ENCODE results near the gene TIAM2. TPM values are rescaled to one million over a fixed set of nuclear protein-coding genes. Genes with fewer than 3 reads are reported as not detected.

TIAM2 gene
- total RNA-seq, 3 donors from 2014 or later (not counting 1 experiment from before 2014, with no cell fraction given): 6.5 to 11.1 (median 8.7) TPM

DNA sequence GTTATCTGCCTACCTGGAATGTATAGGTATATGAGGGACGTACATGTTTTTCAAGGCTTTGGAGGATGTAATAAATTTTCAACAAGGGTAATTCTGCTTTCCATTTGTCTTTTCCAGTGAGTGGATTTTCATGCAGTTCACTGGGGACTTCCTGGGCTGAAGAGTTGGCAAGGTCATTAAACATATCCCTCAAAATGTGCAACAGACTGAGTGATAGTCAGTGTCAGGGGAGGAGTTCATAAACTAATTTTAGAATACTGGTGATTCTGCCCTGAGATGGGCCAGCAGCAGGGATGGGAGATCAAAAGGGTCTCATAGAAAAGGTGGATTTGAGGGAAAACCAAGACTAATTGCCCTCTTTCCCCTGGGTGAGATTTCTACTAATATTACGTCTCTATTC, 146.4 kb downstream of the TIAM2 start:
- WGBS (ENCODE audit: insufficient coverage): 100% methylated on average over 2 of the region's 2 CpGs
- H3K4me1 ChIP-seq (ENCODE audit: control insufficient read depth, insufficient read depth, low read length): peaks cover 11% of the 10 kb centered on the region
- H3K4me1 Mint-ChIP-seq: peaks cover 15 to 16% of the 10 kb centered on the region in 2 donors

DNA sequence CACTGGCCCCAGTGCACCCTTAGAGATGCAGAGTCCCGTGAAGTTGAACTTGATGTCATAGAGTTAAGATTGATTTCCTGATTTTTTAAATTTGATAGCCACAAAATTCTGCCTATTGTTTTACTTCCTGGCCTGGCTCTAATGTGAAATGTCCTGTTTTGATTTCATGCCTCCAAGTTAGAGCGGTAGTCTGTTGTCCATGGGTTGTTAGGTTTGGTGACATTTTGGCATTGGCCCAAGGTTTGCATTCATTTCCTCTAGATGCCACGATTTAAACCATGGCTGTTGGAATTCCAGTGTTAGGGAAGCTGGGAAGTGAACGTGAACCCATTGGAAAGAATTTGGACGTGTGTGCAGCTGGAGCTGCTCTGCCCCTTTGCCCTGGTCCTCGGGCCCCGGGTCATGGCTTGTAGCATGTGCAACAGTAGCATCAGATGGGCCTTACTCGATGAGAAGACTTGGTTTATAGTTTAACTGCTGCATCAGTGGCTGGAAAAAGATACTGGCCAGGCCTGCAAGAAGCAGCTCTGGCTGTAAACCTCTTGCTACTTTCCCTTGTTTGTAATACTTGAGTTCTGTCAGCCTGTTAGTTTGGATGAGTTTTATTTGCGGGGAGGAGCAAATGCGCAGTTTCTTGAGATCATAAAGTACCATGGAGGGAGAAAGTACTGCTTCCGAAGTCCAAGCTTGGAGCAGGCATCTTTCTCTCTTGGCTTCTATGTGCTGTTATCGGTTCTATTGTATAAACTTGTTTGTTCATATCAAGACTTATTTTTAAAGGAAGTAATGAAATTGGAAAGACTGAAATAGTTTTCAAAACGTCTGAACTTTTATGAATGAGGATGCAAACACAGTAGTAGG, 147.3 kb downstream of the TIAM2 start:
- peak overlapping the region; percentile 84 to 94 for H3K27ac Mint-ChIP-seq
- Histone ChIP-seq H3K36me3 (ENCODE audit: control insufficient read depth, insufficient read depth, low read length) (no peaks in the 10 kb centered on the region), H3K4me3 (ENCODE audit: low read length) (no peak overlapping the region), H3K27ac (ENCODE audit: low read length) (peak overlapping the region; percentile 67), H3K4me1 (ENCODE audit: control insufficient read depth, insufficient read depth, low read length) (peaks cover 11% of the 10 kb centered on the region), H3K27me3 (ENCODE audit: control insufficient read depth, insufficient read depth, low read length) (no peaks in the 10 kb centered on the region), H3K9me3 (ENCODE audit: control insufficient read depth, insufficient read depth, low read length) (no peaks in the 10 kb centered on the region)
- peaks cover 15 to 16% of the 10 kb centered on the region in 2 donors for H3K4me1 Mint-ChIP-seq
- no peaks in the 10 kb centered on the region for H3K36me3 Mint-ChIP-seq
- TF ChIP-seq, protein P1, sequence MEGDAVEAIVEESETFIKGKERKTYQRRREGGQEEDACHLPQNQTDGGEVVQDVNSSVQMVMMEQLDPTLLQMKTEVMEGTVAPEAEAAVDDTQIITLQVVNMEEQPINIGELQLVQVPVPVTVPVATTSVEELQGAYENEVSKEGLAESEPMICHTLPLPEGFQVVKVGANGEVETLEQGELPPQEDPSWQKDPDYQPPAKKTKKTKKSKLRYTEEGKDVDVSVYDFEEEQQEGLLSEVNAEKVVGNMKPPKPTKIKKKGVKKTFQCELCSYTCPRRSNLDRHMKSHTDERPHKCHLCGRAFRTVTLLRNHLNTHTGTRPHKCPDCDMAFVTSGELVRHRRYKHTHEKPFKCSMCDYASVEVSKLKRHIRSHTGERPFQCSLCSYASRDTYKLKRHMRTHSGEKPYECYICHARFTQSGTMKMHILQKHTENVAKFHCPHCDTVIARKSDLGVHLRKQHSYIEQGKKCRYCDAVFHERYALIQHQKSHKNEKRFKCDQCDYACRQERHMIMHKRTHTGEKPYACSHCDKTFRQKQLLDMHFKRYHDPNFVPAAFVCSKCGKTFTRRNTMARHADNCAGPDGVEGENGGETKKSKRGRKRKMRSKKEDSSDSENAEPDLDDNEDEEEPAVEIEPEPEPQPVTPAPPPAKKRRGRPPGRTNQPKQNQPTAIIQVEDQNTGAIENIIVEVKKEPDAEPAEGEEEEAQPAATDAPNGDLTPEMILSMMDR (IDR thresholded peaks at IDR 0.05): no peak
- peak in 1 of 2 donors; percentile 6 for DNase-seq
- no peaks in the 10 kb centered on the region for H3K27me3 Mint-ChIP-seq (ENCODE audit: low read depth in 2 of 2)
- intact Hi-C loops (cut with micrococcal nuclease): no loop called here
- 85% methylated on average over 13 of the region's 13 CpGs for WGBS (ENCODE audit: insufficient coverage)
- no peaks in the 10 kb centered on the region for H3K9me3 Mint-ChIP-seq
- ATAC-seq: no peak
- H3K4me3 Mint-ChIP-seq: peak overlapping the region; percentile 73

More for the DNA sequence above, 146.4 kb downstream of the TIAM2 start:
- Mint-ChIP-seq H3K36me3 (no peaks in the 10 kb centered on the region), H3K27me3 (ENCODE audit: low read depth in 2 of 2) (no peaks in the 10 kb centered on the region), H3K27ac (peak overlapping the region in 1 of 2 donors; percentile 94), H3K4me3 (no peak overlapping the region), H3K9me3 (no peaks in the 10 kb centered on the region)
- Histone ChIP-seq H3K36me3 (ENCODE audit: control insufficient read depth, insufficient read depth, low read length) (no peaks in the 10 kb centered on the region), H3K9me3 (ENCODE audit: control insufficient read depth, insufficient read depth, low read length) (no peaks in the 10 kb centered on the region), H3K4me3 (ENCODE audit: low read length) (no peak overlapping the region), H3K27ac (ENCODE audit: low read length) (no peak overlapping the region), H3K27me3 (ENCODE audit: control insufficient read depth, insufficient read depth, low read length) (no peaks in the 10 kb centered on the region)
- DNase-seq (no peak), ATAC-seq (no peak)
- intact Hi-C loops (cut with micrococcal nuclease): no loop called here
- TF ChIP-seq, protein P1 (IDR thresholded peaks at IDR 0.05): no peak

DNA sequence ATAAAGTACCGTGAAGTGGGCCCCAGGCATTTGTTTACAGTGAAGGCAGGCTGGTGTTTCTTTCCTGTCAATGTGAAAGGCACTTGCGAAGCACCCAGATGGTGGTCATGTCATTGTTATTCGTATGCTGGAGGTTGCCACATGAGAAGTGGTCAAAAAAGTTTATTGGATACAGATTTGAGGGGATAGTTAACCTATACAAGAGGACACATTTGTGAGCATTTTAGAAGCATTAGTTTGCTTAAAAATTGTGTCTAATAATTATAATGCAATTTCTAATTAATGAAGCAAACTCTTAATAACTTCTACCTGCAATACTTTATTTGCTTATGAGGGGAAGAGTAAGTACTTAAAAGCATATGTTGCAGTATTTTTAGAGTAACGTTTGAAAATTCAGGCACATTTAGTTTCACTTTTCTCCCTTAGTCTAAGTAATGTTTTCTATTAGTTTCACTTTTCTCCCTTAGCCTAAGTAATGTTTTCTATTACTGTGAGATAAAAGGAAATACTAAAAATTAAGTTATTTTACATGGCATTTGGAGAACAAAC, 148.0 kb downstream of the TIAM2 start:
- Mint-ChIP-seq H3K4me3 (peak overlapping the region; percentile 73), H3K27me3 (ENCODE audit: low read depth in 2 of 2) (no peaks in the 10 kb centered on the region), H3K27ac (peak overlapping the region; percentile 84 to 94), H3K9me3 (no peaks in the 10 kb centered on the region), H3K36me3 (no peaks in the 10 kb centered on the region), H3K4me1 (peaks cover 15 to 16% of the 10 kb centered on the region in 2 donors)
- peak overlapping the region; percentile 21 for H3K4me3 ChIP-seq (ENCODE audit: low read length)
- no peaks in the 10 kb centered on the region for H3K27me3 ChIP-seq (ENCODE audit: control insufficient read depth, insufficient read depth, low read length)
- H3K27ac ChIP-seq (ENCODE audit: low read length): peak overlapping the region; percentile 67
- DNase-seq (peak in 1 of 2 donors; percentile 23), ATAC-seq (peak in 2 of 3 donors; percentile 44 to 66)
- no peaks in the 10 kb centered on the region for H3K36me3 ChIP-seq (ENCODE audit: control insufficient read depth, insufficient read depth, low read length)
- WGBS (ENCODE audit: insufficient coverage): 19% methylated on average over 3 of the region's 4 CpGs
- H3K9me3 ChIP-seq (ENCODE audit: control insufficient read depth, insufficient read depth, low read length): no peaks in the 10 kb centered on the region
- intact Hi-C loops (cut with micrococcal nuclease): no loop called here
- H3K4me1 ChIP-seq (ENCODE audit: control insufficient read depth, insufficient read depth, low read length): peaks cover 11% of the 10 kb centered on the region
- TF ChIP-seq, protein P1 (IDR thresholded peaks at IDR 0.05): no peak
